GM12874 (cell line): Measurements from ENCODE around the gene FIBCD1.

Experiments
- TF ChIP-seq, protein P1 (sequence below): IDR thresholded peaks from 2 replicates; pipeline ENCODE4 v1.5.1; 2011; ENCODE audit warnings: low read depth, mild to moderate bottlenecking, control low read depth, low read length, moderate library complexity; ENCODE audit not compliant: insufficient read depth

The FIBCD1 gene

GRCh38 chr9:130931508-130932254, 7.4 kb downstream of the FIBCD1 start:
- TF ChIP-seq, protein P1, sequence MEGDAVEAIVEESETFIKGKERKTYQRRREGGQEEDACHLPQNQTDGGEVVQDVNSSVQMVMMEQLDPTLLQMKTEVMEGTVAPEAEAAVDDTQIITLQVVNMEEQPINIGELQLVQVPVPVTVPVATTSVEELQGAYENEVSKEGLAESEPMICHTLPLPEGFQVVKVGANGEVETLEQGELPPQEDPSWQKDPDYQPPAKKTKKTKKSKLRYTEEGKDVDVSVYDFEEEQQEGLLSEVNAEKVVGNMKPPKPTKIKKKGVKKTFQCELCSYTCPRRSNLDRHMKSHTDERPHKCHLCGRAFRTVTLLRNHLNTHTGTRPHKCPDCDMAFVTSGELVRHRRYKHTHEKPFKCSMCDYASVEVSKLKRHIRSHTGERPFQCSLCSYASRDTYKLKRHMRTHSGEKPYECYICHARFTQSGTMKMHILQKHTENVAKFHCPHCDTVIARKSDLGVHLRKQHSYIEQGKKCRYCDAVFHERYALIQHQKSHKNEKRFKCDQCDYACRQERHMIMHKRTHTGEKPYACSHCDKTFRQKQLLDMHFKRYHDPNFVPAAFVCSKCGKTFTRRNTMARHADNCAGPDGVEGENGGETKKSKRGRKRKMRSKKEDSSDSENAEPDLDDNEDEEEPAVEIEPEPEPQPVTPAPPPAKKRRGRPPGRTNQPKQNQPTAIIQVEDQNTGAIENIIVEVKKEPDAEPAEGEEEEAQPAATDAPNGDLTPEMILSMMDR = no peak

GRCh38 chr9:130930804-130931349, 8.2 kb downstream of the FIBCD1 start:
- TF ChIP-seq, protein P1 = no peak

- TF ChIP-seq, protein P1 = no peak
Observed at GRCh38 chr9:130930132-130930803, 8.8 kb downstream of the FIBCD1 start.

GRCh38 chr9:130929571-130930038, 9.4 kb downstream of the FIBCD1 start:
- TF ChIP-seq, protein P1 = no peak

DNA sequence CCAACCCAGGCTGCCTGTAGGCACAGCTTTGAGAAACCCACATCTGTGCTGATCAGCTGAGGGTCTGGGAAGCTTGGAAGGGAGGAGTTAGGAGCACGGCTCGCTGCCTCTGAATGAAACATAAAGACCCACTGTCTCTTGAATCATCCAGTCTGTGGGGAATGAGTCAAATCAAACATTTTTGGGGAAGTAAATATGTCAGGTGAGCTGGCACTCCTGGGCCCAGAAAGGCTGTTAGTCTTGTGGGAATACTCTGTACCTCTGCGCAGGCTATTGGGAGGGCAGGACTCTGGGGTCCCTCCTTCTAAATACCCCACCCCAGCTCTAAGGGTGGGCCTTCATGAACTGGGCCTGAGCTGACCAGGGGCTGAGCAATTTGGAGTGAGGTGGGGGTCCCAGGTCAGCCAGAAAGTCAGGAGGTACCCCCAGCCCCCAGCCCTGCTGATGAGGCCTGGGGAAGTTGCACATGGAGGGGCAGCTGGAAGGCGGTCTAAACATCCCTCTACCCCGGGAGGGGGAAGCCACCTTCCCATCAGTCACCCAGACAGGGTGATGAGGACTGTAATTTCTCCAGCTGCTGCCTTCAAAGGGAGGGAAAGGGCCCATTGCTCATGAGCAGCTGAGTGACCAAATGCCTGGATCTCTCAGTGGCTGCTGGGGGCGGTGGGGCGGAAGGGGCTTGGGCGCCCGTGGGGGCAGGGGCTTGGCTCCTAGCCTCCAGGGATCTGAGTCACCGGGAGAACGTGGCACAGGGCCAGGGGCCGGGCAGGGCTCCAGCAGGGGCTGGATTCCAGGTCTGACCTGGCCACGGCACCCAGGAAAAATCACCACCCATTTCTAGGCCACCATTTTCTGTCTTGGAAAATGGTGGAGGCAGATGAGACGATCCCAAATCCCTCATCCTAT, 10.8 kb downstream of the FIBCD1 start:
- TF ChIP-seq, protein P1 = no peak

DNA sequence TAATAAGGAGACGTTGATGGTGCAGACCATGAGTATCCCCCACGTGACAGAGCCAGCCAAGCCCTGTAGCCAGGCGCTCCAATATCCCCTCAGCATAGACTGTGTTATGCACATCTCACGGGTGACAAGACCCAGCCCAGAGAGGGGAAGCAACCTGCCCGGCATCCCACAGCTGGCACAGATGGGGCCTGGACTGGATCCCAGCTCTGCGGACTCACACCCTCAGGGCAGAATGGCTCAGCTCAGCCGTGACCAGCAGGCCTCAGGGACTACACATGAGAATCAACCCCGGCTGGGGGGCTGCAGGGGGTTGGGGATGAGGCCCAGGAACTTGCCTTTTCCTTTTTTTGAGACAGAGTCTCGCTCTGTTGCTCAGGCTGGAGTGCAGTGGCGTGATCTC, 11.7 kb downstream of the FIBCD1 start:
- TF ChIP-seq, protein P1 = no peak
